GM12891 (cell line): ENCODE results near the gene LRRC59.

Experiments
- PAX5 ChIP-seq: IDR thresholded peaks from 2 replicates; pipeline ENCODE4 v1.6.1; 2011; ENCODE audit warnings: low read length, moderate library complexity, mild to moderate bottlenecking; ENCODE audit not compliant: insufficient read depth, severe bottlenecking
- POLR2A ChIP-seq: IDR thresholded peaks from 2 replicates; pipeline ENCODE4 v1.6.1; 2011; ENCODE audit warnings: low read depth, low read length, control low read depth
- POLR2AphosphoS5 ChIP-seq: IDR thresholded peaks from 2 replicates; pipeline ENCODE4 v1.6.1; 2011; ENCODE audit warnings: low read depth, low read length, control low read depth
- POU2F2 ChIP-seq: IDR thresholded peaks from 2 replicates; pipeline ENCODE4 v1.6.1; 2011; ENCODE audit warnings: low read depth, mild to moderate bottlenecking, control low read depth, low read length, moderate library complexity

- TF ChIP-seq POLR2A (no peak), POLR2AphosphoS5 (no peak), POU2F2 (no peak), PAX5 (no peak)
Observed at GRCh38 chr17:50338645-50339044, 58.7 kb downstream of the LRRC59 start.
